HFF-Myc (cell line): ENCODE measurements around the gene DLX5.

ENCODE experiments used
- DNase-seq: peaks from one replicate; pipeline ENCODE4 v3.0.0-alpha.2; 2011; ENCODE audit warnings: low read depth; ENCODE audit errors: extremely low read depth
- H3K4me3 ChIP-seq: replicated peaks from 2 replicates; pipeline ENCODE4 v1.5.1; 2011; ENCODE audit warnings: low read depth, mild to moderate bottlenecking, control low read depth, low read length
- CTCF ChIP-seq: IDR thresholded peaks from 2 replicates; pipeline ENCODE4 v1.5.1; 2012; ENCODE audit warnings: mild to moderate bottlenecking, low read depth, low read length, control low read depth; ENCODE audit errors: missing control alignments

Gene DLX5

GRCh38 chr7:96993094-96993865 is 31.4 kb downstream of the DLX5 start:
- no peak overlapping the region for H3K4me3 ChIP-seq
- TF ChIP-seq CTCF, result no peak
- DNase-seq, result no peak

- no peak overlapping the region for H3K4me3 ChIP-seq
- DNase-seq, result no peak
- TF ChIP-seq CTCF, result no peak
Observed at GRCh38 chr7:96992192-96993005, 32.2 kb downstream of the DLX5 start.

- no peak overlapping the region for H3K4me3 ChIP-seq
- no peak for DNase-seq
- TF ChIP-seq CTCF, result no peak
Observed at GRCh38 chr7:96991546-96992191, 33.0 kb downstream of the DLX5 start.

GRCh38 chr7:96989859-96990317 is 34.7 kb downstream of the DLX5 start:
- no peak overlapping the region for H3K4me3 ChIP-seq
- DNase-seq, result no peak
- no peak for TF ChIP-seq CTCF

- DNase-seq, result no peak
- no peak overlapping the region for H3K4me3 ChIP-seq
Observed at GRCh38 chr7:96989241-96989858, 35.3 kb downstream of the DLX5 start.

More at GRCh38 chr7:96989241-96989858, 35.3 kb downstream of the DLX5 start:
- no peak for TF ChIP-seq CTCF
